Astrocyte of the spinal cord (primary cell): ENCODE measurements around the gene DNAH17.

Experiments used
- DNase-seq: peaks from one replicate; pipeline ENCODE4 v3.0.0; 2011; ENCODE audit warnings: low read depth, low spot score
- H3K4me3 ChIP-seq: 2 replicates; pipeline ENCODE4 v1.5.1; 2011; ENCODE audit warnings: low read depth, mild to moderate bottlenecking, low read length, moderate library complexity
- CTCF ChIP-seq: IDR thresholded peaks from 2 replicates; pipeline ENCODE4 v1.5.1; 2012; ENCODE audit warnings: low read depth, mild to moderate bottlenecking, low read length, inconsistent platforms
- in situ Hi-C: cut with HindIII; loops from 2 replicates; pipeline ENCODE4 v1.10.0; 2017; ENCODE audit warnings: low sequenced_read_pairs

Gene DNAH17

GRCh38 chr17:78403822-78404221, 173.4 kb downstream of the DNAH17 start:
- DNase-seq: no peak
- TF ChIP-seq CTCF: no peak
- in situ Hi-C loops: no loop called here
- H3K4me3 ChIP-seq: no peak overlapping the region

- in situ Hi-C loops: no loop called here
These were observed 175.3 kb downstream of the DNAH17 start for GRCh38 chr17:78401891-78402290.

GRCh38 chr17:78401246-78401645, 175.9 kb downstream of the DNAH17 start:
- TF ChIP-seq CTCF: no peak
- in situ Hi-C loops: no loop called here
- DNase-seq: peak; percentile 56
- H3K4me3 ChIP-seq: no peak overlapping the region

More at GRCh38 chr17:78401891-78402290, 175.3 kb downstream of the DNAH17 start:
- DNase-seq: no peak
- TF ChIP-seq CTCF: no peak
- H3K4me3 ChIP-seq: no peak overlapping the region

- TF ChIP-seq CTCF: no peak
- no peak for DNase-seq
- H3K4me3 ChIP-seq: no peak overlapping the region
- in situ Hi-C loops: no loop called here
These were observed 176.5 kb downstream of the DNAH17 start for GRCh38 chr17:78400581-78401240.

GRCh38 chr17:78399693-78400144, 177.5 kb downstream of the DNAH17 start:
- no peak for TF ChIP-seq CTCF
- no peak overlapping the region for H3K4me3 ChIP-seq
- no peak for DNase-seq
- in situ Hi-C loops: no loop called here

GRCh38 chr17:78399028-78399692, 178.0 kb downstream of the DNAH17 start:
- in situ Hi-C loops: no loop called here
- DNase-seq: no peak
- no peak overlapping the region for H3K4me3 ChIP-seq
- no peak for TF ChIP-seq CTCF
